GM19193 (cell line): Measurements from ENCODE around the gene OAS3.

Experiments
- POLR2A ChIP-seq: IDR thresholded peaks from 4 replicates; pipeline ENCODE4 v1.6.1; 2011; ENCODE audit not compliant: insufficient read depth, insufficient read length; ENCODE audit errors: extremely low read depth

Gene OAS3, protein sequence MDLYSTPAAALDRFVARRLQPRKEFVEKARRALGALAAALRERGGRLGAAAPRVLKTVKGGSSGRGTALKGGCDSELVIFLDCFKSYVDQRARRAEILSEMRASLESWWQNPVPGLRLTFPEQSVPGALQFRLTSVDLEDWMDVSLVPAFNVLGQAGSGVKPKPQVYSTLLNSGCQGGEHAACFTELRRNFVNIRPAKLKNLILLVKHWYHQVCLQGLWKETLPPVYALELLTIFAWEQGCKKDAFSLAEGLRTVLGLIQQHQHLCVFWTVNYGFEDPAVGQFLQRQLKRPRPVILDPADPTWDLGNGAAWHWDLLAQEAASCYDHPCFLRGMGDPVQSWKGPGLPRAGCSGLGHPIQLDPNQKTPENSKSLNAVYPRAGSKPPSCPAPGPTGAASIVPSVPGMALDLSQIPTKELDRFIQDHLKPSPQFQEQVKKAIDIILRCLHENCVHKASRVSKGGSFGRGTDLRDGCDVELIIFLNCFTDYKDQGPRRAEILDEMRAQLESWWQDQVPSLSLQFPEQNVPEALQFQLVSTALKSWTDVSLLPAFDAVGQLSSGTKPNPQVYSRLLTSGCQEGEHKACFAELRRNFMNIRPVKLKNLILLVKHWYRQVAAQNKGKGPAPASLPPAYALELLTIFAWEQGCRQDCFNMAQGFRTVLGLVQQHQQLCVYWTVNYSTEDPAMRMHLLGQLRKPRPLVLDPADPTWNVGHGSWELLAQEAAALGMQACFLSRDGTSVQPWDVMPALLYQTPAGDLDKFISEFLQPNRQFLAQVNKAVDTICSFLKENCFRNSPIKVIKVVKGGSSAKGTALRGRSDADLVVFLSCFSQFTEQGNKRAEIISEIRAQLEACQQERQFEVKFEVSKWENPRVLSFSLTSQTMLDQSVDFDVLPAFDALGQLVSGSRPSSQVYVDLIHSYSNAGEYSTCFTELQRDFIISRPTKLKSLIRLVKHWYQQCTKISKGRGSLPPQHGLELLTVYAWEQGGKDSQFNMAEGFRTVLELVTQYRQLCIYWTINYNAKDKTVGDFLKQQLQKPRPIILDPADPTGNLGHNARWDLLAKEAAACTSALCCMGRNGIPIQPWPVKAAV

DNA sequence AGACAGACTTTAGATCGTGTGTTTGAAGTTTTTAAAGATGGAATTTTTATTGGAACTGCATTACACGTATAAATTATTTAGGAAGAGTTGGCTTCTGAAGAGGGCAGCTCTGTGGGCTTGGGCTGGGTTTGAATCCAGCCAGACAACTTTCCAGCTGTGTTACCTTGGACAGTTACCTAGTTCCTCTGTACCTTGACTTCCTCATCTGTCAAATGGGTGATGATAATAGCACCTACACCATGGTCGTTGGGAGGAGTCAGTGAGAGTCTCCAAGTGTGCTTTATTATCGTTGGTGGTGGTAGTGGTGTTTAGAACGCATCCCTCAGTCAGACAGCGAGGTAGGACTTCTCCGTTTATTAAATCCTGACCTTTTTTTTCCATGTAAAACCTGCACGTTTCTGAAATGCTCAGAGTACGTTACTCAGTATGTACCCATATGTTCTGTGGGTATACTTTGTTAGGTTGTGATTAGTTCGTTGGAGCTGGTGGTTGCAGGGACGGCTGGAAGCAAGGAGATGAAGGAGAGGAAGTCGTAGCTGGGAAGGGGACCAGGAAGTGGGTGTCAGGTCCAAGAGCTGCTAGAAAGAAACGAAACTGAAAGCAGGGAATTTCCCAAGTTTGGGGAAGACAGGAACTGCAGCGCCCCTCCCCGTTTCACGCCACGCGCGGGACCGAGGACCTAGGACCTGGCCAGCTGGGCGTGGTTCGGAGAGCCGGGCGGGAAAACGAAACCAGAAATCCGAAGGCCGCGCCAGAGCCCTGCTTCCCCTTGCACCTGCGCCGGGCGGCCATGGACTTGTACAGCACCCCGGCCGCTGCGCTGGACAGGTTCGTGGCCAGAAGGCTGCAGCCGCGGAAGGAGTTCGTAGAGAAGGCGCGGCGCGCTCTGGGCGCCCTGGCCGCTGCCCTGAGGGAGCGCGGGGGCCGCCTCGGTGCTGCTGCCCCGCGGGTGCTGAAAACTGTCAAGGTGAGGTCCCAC lies at the start of gene OAS3:
TSS of gene OAS3 (plus strand) at position 734 of the 979 bp plus-strand sequence. CDS start at position 791, 57 bp downstream.
- TF ChIP-seq POLR2A: peak; percentile 72

GRCh38 chr12:112891093-112892024 lies 46.9 kb upstream of the OAS3 start:
- TF ChIP-seq POLR2A: no peak

DNA sequence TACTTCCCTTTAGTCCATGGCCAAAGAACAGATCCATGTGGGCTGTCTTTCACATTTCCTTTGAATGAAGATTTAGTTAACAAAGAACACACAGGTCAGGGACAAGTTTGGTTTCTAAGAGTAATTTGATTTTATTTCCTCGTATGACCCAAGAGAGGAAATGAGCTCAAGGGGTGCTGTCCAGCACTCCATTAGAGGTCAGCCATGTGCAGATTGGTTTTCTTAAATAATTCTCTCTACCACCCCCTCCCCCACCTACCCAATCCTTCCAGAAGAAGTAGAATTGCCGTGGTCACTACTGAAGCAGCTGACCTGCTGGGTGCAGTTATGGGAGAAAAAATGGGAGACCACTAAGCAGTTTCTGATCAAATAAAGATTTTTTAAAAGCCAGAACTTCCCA lies 45.4 kb upstream of the OAS3 start:
- TF ChIP-seq POLR2A: no peak

GRCh38 chr12:112894128-112894527 lies 44.1 kb upstream of the OAS3 start:
- TF ChIP-seq POLR2A: no peak

GRCh38 chr12:112898380-112898779 lies 39.9 kb upstream of the OAS3 start:
- TF ChIP-seq POLR2A: no peak

GRCh38 chr12:112900298-112901145 lies 37.8 kb upstream of the OAS3 start:
- no peak for TF ChIP-seq POLR2A

DNA sequence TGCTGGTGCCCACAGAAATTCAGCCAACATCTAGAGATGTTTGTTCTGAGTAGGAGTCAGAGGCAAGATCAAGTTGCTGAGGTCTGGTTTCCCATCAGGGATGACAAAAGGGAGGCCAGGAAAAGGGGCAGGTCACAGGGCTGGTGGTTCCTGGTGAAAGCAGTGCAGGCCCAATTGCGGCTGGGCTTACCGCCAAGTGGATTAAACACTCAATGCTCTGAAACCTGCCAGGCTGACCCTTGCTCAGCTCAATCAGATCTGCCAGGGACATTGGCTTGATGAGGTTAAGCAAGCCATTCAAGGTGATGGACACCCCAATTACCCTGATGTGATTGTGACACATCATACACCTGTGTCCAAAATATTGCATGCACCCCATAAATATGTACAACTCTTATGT lies 37.0 kb upstream of the OAS3 start:
- no peak for TF ChIP-seq POLR2A

DNA sequence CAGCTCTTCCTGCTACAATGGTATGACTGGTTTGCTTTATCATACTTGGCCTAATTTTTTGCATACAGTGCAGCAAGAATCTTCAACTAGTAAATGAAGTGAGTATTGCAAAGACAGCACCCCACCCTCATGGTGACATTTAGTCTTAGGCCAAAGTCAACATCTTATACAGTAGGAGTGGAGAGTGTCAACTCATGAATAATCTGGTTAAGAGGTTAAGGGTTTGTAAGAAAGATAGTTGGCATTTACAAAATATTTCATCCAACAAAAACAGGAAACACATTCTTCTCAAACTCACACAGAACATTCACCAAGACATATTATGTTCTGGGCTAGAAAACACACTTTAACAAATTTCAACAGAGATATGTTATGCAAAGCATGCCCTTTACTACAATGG lies 33.7 kb upstream of the OAS3 start:
- TF ChIP-seq POLR2A: no peak

- TF ChIP-seq POLR2A: no peak
These were observed 32.7 kb upstream of the OAS3 start for GRCh38 chr12:112905451-112906089.

- peak; percentile 89 for TF ChIP-seq POLR2A
These were observed 31.4 kb upstream of the OAS3 start, which contains the start of gene OAS1 for GRCh38 chr12:112906712-112907414. TSS of gene OAS1 (plus strand) at chr12:112906962. CDS start at chr12:112907040, 78 bp downstream.
